ENCODE results near the gene NUSAP1.
"Not testable (repeated sequence)": the region's sequence is repeated elsewhere in the genome, so short reads cannot be mapped to it uniquely, and the experiment has no call there.

The NUSAP1 gene

GRCh38 chr15:41334293-41335120 is 1.8 kb downstream of the NUSAP1 start:
- no peak for DNase-seq

DNA sequence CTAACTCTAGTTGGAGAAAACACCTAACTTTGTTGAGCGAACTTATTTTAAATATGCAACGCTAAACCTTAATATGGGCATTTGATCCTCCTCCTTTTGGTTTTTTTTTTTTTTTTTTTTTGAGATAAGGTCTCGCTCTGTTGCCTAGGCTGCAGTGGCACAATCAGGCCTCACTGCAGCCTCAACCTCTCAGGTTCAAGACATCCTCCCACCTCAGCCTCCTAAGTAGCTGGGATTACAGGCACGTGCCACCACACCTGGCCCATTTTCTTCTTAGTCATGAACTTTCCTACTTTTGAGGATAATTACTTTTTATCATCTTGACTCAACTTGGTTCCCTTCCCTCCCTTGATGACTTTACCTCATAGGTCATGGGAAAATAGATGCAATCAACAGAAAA is 3.9 kb downstream of the NUSAP1 start:
- DNase-seq, result no peak

- DNase-seq, result no peak
These were observed 4.4 kb downstream of the NUSAP1 start for GRCh38 chr15:41337047-41337446.

- no peak for DNase-seq
These were observed 5.2 kb downstream of the NUSAP1 start for GRCh38 chr15:41337631-41338522.

DNA sequence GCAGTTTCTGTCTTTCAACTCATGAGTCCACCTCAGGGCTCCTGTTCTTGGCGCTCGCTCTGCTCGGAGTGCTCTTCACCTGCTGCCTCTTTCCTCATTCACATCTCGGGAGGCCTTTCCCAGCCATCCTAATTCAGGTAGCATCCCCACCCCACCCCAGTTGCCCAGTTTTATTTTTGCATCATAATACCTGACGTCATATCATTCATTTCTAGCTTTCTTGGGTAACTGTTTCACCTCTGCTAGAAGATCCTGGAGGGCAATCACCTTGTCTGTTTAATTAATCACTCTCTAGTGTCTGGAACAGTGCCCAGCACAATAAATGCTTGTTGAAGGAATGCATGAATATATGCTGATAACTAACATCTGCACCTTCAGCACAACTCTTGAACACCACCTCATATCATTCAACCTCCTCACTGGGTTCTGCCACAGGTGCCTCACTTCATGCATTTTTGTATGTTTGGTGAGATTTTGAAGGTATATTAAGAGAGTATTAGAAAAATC is 7.6 kb downstream of the NUSAP1 start:
- DNase-seq, result no peak

GRCh38 chr15:41341519-41341918 is 8.8 kb downstream of the NUSAP1 start:
- no peak for DNase-seq

DNA sequence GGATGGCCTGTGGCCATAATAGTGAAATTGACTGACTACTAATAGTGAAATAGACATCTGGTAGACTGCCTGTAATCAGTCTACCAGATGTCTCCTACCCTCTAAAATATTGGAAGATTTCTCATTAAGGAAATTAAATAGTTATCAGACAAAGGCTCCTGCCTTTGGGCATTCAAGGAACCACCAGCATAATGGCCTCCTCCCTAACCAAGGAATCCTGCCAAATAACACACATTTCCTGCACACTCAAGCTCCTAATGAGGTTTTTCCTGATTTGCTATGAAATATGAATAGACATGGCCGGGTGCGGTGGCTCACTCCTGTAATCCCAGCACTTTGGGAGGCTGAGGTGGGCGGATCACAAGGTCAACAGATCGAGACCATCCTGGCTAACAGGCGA is 14.6 kb downstream of the NUSAP1 start:
- no peak for DNase-seq

DNA sequence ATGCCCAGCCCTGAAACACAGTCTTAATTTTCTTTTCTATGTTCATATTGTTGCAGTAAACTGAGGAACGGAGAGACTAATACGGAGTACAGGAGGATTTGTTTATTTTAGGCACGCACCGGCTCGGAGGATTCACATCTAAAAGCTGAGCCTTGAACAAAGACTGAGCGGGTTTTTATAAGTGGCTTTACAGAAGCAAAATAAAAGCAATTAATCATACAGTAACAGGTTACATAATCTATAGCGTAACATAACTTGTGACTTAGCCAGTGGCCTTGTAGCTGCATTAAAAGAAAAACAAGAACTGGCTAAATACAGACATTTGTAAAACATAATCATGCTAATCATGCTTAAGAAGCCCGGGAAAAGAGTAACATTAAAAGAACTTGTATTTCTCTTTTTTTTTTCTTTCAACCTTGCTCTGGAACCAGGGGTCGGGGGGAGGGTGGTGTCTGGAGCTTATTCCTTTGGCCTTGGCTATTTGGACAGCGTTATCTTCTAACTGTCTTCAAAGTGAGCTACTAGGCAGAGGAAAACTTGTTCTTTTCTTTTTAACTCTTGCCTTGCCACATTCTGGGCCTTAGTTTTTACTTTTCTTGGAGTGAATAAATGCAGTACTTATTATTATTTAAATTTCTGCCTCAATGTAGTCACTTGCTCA is 17.5 kb downstream of the NUSAP1 start:
- no peak for DNase-seq

DNA sequence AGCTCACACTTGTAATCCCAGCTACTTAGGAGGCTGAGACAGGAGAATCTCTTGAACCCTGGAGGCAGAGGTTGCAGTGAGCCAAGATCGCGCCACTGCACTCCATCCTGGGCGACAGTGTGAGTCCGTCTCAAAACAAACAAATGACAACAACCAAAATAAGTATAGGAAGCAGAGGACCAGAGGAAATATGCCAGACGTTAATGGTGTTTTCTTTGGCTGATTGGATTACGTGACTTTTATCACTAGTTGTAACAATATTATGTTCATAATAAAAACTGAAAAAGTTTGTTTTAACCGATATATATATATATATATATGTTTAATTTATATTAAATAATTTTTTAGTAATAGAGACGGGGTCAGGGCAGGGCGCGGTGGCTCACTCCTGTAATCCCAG is 21.7 kb downstream of the NUSAP1 start:
- no peak for DNase-seq

DNA sequence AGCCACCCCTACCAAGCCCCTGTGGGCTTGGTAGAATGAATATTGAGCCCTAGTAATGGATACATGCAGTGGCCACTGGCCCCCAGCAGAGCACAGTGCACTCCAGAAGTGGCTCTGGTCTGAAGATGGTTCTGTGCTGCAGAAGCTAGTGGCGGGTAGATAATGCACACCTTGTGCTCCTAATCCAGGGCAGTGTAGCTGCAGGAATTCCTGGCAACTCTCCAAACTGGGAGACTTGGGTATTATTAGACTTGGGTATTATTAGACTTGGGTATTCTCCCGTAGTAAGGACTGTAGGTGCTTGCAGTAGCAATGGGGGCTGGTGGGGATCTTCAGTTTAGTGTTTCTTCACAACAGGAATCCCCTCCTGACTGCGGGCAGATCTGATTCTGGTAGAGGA is 34.7 kb downstream of the NUSAP1 start:
- DNase-seq, result no peak

DNA sequence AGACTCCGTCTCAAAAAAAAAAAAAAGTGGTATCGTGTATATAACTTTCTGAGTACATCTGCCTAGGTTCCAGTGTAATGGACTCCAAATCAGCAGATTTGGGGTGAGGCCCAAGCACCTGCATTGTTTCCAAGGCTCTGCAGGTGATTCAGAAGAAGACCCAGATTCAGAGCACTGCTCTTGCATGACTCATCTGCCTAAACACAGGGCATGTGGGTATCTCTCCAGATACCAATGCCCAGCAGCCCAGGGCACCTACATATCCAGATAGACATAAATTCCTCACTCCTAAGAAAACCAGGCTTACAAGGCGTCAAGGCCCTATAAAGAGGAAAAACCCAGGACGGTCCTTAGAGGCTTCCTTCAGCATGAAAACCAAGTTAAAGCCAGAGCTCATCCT is 45.3 kb downstream of the NUSAP1 start:
- no peak for DNase-seq

DNA sequence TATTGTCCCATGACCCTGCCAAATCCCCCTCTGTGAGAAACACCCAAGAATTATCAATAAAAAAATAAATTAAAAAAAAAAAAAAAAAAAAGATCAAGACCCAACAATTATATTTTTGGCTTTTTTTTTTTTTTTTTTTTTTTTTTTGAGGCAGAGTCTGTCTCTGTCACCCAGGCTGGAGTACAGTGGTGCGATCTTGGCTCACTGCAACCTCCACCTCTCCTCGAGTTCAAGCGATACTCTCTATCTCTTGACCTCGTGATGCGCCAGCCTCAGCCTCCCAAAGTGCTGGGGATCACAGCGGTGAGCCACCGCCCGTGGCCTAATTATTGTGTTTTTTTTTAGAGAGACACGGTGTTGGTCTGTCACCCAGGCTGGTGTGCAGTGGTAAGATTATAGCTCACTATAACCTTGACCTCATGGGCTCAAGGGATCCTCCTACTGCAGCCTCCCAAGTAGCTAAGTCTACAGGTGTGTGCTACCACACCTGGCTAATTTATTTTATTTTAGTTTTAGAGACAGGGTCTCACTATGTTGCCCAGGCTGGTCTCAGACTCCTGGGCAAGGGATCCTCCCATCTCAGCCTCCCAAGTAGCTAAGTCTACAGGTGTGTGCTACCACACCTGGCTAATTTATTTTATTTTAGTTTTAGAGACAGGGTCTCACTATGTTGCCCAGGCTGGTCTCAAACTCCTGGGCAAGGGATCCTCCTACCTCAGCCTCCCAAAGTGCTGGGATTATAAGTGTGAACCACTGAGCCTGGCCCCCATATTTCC is 51.5 kb downstream of the NUSAP1 start:
- not testable (repeated sequence) for DNase-seq

DNA sequence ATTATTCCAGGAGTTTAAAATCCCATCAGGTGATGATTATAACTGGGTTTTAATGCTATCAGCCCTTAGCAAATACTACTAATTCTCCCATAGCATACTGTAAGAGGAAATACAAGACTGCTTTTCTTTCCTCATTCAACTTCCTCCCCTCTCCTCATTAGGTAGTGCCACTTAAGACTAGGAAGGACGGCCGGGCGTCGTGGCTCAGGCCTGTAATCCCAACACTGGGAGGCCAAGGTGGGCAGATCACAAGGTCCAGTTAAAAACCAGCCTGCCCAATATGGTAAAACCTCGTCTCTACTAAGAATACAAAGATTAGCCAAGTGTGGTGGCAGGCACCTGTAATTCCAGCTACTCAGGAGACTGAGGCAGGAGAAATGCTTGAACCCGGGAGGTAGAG is 55.0 kb downstream of the NUSAP1 start:
- DNase-seq, result no peak

DNA sequence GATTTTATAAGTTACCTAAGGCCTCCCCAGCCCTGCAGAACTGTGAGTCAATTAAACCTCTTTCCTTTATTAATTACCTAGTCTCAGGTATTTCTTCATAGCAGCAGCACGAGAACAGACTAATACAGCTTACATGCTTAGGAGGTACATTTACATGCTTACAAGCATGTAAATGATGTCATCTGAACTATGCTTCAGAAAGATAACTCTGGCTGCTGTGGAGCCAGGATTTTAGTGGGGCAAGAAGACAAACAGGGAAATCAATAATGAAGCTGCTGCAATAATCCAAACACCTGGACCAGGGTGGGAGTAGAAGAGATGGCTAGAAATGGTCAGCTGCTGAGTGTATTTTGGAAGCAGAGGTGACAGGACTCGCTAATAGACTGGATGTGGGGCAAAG is 60.0 kb downstream of the NUSAP1 start:
- DNase-seq, result no peak

DNA sequence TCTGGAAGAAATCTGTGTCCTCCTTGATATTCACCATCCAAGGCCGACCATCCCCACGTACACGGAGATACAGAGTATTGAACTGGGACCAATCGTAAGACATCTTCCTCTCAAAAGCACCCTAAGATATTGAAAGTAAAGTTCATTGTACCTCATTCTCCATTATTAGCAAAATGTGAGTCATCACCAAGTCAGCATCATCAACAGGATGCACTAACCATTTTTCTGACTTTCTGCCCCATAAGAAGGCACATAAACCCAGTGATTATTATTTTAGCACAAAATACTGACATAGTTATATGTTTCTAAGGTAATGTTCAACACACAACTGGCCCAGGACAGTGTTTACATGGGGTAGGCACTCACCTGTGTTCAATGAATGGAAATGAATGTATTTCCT is 62.2 kb downstream of the NUSAP1 start:
- DNase-seq, result no peak

- DNase-seq, result no peak
These were observed 63.4 kb downstream of the NUSAP1 start for GRCh38 chr15:41396111-41396510.

- DNase-seq, result no peak
These were observed 69.2 kb downstream of the NUSAP1 start for GRCh38 chr15:41401904-41402267.

- DNase-seq, result no peak
These were observed 74.7 kb downstream of the NUSAP1 start for GRCh38 chr15:41407341-41407740.

GRCh38 chr15:41408234-41408641 is 75.6 kb downstream of the NUSAP1 start:
- DNase-seq, result no peak

DNA sequence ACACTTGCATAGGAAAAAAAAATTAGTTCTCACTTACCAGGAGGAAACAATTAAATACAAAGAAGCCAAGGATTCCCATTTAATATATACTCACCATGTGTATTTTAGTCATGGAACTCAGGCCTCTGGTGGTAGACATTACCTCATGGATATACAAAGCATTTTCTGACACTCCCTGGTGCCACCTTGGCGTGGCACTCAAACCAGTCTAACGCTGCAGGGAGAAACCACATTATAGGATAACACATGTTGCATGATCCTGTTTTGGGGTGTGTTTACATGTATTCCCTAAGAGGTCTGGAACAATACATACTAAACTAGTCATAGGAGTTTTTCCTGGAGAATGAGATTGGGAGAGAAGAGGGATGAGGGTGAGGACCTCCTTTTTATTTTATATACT is 78.3 kb downstream of the NUSAP1 start:
- DNase-seq, result no peak

DNA sequence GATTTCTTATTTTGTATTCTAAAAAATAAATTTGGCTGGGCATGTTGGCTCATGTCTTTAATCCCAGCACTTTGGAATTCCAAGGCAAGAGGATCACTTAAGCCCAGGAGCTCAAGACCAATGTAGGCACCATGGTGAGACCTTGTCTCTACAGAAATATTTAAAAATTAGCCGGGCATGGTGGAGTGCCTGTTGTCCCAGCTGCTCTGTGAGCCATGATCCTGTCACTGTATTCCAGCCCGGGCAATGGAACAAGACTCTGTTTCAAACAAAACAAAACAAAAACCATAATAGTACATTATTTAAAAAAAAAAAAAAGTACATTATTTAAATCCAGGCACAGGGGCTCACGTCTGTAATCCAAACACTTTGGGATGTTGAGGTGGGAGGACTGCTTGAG is 78.8 kb downstream of the NUSAP1 start:
- no peak for DNase-seq

DNA sequence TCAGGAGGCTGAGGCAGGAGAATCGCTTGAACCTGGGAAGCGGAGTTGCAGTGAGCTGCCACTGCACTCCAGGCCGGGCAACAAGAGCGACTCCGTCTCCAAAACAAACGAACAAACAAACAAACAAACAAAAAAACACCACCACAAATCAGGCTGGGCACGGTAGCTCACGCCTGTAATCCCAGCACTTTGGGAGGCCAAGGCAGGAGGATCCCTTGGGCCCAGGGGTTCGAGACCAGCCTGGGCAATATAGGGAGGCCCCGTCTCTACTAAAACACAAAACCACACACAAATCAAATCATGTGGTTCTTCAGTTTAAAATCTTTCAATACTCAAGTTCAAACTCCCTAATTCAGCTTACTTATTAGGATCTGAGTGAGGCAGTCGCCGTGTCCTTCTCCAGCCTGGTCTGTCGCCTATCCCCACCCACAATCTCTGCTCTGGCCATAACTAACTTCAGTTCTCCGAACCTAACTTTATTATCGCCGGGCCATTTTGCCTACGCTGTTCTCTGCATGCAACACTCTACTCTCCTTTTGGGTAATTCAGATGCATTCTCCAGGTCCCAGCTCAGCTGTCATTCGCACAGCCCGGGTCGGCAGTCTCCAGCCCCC is 83.6 kb downstream of the NUSAP1 start:
- DNase-seq, result no peak
